Omental fat pad (tissue), 4 donors: ENCODE data around the gene PLCB4. TPM values are rescaled to one million over a fixed set of nuclear protein-coding genes. Genes with fewer than 3 reads are reported as not detected.

Experiments used
- ATAC-seq: fragments of 150-250 bp; one replicate; pipeline ENCODE4 v1.9.1; 2016; ENCODE audit warnings: mild to moderate bottlenecking, moderate library complexity; ENCODE audit not compliant: low FRiP score
- DNase-seq: peaks from one replicate; pipeline ENCODE4 v3.0.0-alpha.2; 2019; ENCODE audit warnings: low spot score
- total RNA-seq, 4 donors: library from RNA; depleted of rRNA; stranded (reverse); fragments of >200 nt; gene quantifications; one replicate each; pipeline ENCODE4 v1.1.0, GENCODE V29; 2016
- TF ChIP-seq, protein P1 (sequence below), 3 donors: fragments of 450-650 bp; IDR thresholded peaks; one replicate each; pipeline ENCODE4 v1.5.1; 2016 to 2017; ENCODE audit warnings: antibody characterized with exemption in 3 of 3, mild to moderate bottlenecking in 3 of 3, moderate library complexity in 2 of 3

PLCB4 gene
- total RNA-seq, 4 donors from 2014 or later, result 6.6 to 18.4 (median 11.4) TPM

GRCh38 chr20:9339708-9340107, 270.8 kb downstream of the PLCB4 start:
- DNase-seq, result no peak

GRCh38 chr20:9342651-9343050, 273.8 kb downstream of the PLCB4 start:
- TF ChIP-seq, protein P1, sequence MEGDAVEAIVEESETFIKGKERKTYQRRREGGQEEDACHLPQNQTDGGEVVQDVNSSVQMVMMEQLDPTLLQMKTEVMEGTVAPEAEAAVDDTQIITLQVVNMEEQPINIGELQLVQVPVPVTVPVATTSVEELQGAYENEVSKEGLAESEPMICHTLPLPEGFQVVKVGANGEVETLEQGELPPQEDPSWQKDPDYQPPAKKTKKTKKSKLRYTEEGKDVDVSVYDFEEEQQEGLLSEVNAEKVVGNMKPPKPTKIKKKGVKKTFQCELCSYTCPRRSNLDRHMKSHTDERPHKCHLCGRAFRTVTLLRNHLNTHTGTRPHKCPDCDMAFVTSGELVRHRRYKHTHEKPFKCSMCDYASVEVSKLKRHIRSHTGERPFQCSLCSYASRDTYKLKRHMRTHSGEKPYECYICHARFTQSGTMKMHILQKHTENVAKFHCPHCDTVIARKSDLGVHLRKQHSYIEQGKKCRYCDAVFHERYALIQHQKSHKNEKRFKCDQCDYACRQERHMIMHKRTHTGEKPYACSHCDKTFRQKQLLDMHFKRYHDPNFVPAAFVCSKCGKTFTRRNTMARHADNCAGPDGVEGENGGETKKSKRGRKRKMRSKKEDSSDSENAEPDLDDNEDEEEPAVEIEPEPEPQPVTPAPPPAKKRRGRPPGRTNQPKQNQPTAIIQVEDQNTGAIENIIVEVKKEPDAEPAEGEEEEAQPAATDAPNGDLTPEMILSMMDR (IDR thresholded peaks at IDR 0.05), result no peak
- no peak for DNase-seq
- ATAC-seq, result no peak

More at GRCh38 chr20:9339708-9340107, 270.8 kb downstream of the PLCB4 start:
- TF ChIP-seq, protein P1 (IDR thresholded peaks at IDR 0.05), result no peak
- ATAC-seq, result no peak

DNA sequence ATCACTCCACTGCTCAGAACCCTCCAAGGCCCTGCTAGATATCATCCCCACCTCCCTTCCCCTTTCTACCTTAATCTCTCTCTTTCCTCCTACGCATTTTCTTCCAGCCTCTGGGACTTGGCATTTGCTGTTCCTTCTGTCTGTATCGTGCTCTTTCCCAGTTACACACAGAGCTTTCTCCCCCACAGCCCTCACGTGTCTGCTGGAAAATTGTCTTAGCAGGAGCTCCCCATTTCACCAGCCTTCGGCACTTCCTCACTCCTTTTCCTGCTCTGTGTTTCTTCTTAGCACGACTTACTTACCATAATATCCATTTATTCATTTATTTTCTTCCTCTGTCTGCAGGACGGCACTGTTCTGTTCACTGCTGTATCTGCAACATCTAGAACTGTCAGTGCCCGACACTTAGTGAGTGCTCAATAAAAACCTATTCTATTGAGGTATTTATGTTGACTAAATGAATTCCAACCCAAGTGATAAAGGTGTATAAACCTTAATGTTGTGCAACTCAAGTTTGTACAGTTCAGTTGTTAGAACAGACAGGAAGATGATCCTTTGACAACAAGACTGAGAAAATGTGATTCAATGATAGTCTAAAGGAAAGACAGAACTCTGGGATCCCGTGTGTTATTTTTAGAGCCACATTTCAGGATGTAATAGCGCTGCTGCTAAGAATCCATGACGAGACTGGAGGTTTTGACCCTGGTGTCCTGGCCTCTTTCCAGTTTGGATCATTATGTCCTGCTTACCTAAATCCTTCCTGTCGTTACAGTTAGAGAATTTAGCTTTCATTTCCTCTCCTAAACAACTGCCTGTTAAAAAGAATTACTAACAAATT, 275.4 kb downstream of the PLCB4 start:
- DNase-seq, result no peak
- no peak for ATAC-seq
- TF ChIP-seq, protein P1 (IDR thresholded peaks at IDR 0.05), result no peak

GRCh38 chr20:9348316-9348715, 279.4 kb downstream of the PLCB4 start:
- DNase-seq, result no peak
- TF ChIP-seq, protein P1 (IDR thresholded peaks at IDR 0.05), result no peak
- ATAC-seq, result no peak

DNA sequence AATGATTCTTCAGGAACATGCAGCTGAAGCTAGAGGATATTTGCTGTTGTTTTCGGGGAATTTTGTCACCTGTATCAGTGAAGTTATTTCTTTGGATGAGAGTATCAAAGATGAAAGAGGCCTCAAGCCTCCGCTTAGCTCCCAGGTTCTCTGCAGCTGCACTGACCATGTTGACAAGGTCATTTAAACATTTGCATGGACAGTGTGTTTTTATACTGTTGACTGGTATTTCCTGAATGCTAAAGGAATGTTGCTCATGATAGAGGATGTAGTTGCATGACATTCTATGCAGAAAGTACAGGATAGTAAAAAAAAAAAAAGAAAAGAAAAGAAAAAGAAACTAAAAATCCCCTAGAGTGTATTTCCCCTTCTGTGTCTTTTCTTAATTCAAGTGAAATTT, 279.9 kb downstream of the PLCB4 start:
- ATAC-seq (no peak), DNase-seq (no peak)
- TF ChIP-seq, protein P1 (IDR thresholded peaks at IDR 0.05), result no peak

- no peak for ATAC-seq
- no peak for DNase-seq
- TF ChIP-seq, protein P1 (IDR thresholded peaks at IDR 0.05), result no peak
Measured at GRCh38 chr20:9349249-9349648, 280.4 kb downstream of the PLCB4 start.

GRCh38 chr20:9352739-9353138, 283.9 kb downstream of the PLCB4 start:
- no peak for DNase-seq
- TF ChIP-seq, protein P1 (IDR thresholded peaks at IDR 0.05), result no peak
- no peak for ATAC-seq
